B cell (primary cell): ENCODE measurements around the gene PRR18.

Experiments
- CTCF ChIP-seq: fragments of 200-600 bp; IDR thresholded peaks from one replicate; pipeline ENCODE4 v1.8.0; 2022; ENCODE audit warnings: antibody characterized with exemption, mild to moderate bottlenecking
- EZH2 ChIP-seq: IDR thresholded peaks from 2 replicates; pipeline ENCODE4 v1.6.1; 2012; ENCODE audit warnings: borderline replicate concordance, low read depth, mild to moderate bottlenecking, moderate library complexity, low read length; ENCODE audit not compliant: insufficient read depth, poor library complexity, severe bottlenecking

DNA sequence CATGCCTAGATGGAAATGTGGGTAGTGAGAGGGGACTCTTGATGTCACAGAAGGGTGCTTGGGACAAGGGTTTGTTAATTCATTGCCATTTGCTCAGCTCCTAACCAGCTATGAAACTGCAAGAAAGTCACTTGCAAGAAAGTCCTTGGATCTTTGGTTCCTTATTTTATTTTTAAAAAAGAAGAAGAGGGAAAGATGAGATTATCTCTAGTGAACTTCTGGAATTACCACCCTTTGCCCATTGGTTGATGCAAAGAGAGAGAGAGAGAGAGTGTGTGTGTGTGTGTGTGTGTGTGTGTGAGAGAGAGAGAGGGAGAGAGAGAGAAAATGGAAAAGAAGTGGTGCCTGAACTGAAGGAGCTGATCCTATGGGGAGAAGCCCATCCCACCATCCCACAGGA is 38.8 kb upstream of the PRR18 start:
- TF ChIP-seq CTCF: no peak
- no peak for TF ChIP-seq EZH2
